IMR-90 (cell line): ENCODE measurements around the gene EXOC3L4. TPM values are rescaled to one million over a fixed set of nuclear protein-coding genes. Genes with fewer than 3 reads are reported as not detected.

Source experiments
- ATAC-seq: fragments of 200-7000 bp; cut with Tn5 transposase; 2 replicates; pipeline ENCODE4 v1.9.1; 2020; ENCODE audit warnings: low read depth, mild to moderate bottlenecking, moderate library complexity
- BruUV-seq: library from RNA; stranded (reverse); fragments of 400-500 nt; replicated peaks from 2 replicates; lab custom pipeline; 2021; lab: Mats Ljungman, UMichigan
- CTCF ChIA-PET: fragments of 300-600 bp; formaldehyde crosslinking; extraction: SDS; loops from one replicate; lab custom pipeline; 2021; ENCODE audit warnings: antibody characterized with exemption; lab: Yijun Ruan, JAX
- POLR2A ChIA-PET: fragments of 300-600 bp; sonication (Branson Sonifier 250); formaldehyde crosslinking; loops from one replicate; lab custom pipeline; 2022; ENCODE audit warnings: antibody characterized with exemption; ENCODE audit not compliant: unreplicated experiment; lab: Charles Lee
- DNase-seq: peaks from one replicate; pipeline ENCODE4 v3.0.0; 2013
- H2AFZ ChIP-seq: replicated peaks from 2 replicates; pipeline ENCODE3; 2013; ENCODE audit warnings: low read length, mild to moderate bottlenecking; ENCODE audit not compliant: poor library complexity
- H2AK5ac ChIP-seq: 2 replicates; pipeline ENCODE4 v1.6.1; 2013; ENCODE audit warnings: low read depth, low read length, inconsistent platforms
- H2AK9ac ChIP-seq: replicated peaks from 2 replicates; pipeline ENCODE3; 2013; ENCODE audit warnings: mild to moderate bottlenecking, low read depth, low read length, moderate library complexity; ENCODE audit not compliant: poor library complexity
- H2BK120ac ChIP-seq: 2 replicates; pipeline ENCODE4 v1.6.1; 2013; ENCODE audit warnings: low read depth, low read length, inconsistent platforms
- H2BK15ac ChIP-seq: 3 replicates; pipeline ENCODE4 v1.6.1; 2013; ENCODE audit warnings: low read depth, low read length, inconsistent platforms
- H2BK20ac ChIP-seq: 2 replicates; pipeline ENCODE4 v1.6.1; 2013; ENCODE audit warnings: low read depth, mild to moderate bottlenecking, inconsistent platforms, low read length, moderate library complexity
- H2BK5ac ChIP-seq: 2 replicates; pipeline ENCODE4 v1.6.1; 2013; ENCODE audit warnings: mild to moderate bottlenecking, low read depth, low read length, inconsistent platforms; ENCODE audit not compliant: poor library complexity, severe bottlenecking
- H3K14ac ChIP-seq: replicated peaks from 2 replicates; pipeline ENCODE4 v1.6.1; 2013; ENCODE audit warnings: low read depth, low read length, inconsistent platforms
- H3K18ac ChIP-seq: 2 replicates; pipeline ENCODE4 v1.6.1; 2013; ENCODE audit warnings: low read depth, low read length, control low read depth
- H3K23ac ChIP-seq: 2 replicates; pipeline ENCODE4 v1.6.1; 2013; ENCODE audit warnings: low read depth, low read length, inconsistent platforms
- H3K27ac ChIP-seq: 2 replicates; pipeline ENCODE4 v1.5.1; 2013; ENCODE audit warnings: mild to moderate bottlenecking, control low read depth, low read length; ENCODE audit not compliant: insufficient read depth
- H3K27me3 ChIP-seq: 2 replicates; pipeline ENCODE4 v1.6.1; 2013; ENCODE audit warnings: low read length; ENCODE audit not compliant: control insufficient read depth, insufficient read depth
- H3K36me3 ChIP-seq: 2 replicates; pipeline ENCODE4 v1.6.1; 2013; ENCODE audit warnings: low read length, mixed read lengths; ENCODE audit not compliant: control insufficient read depth, insufficient read depth
- H3K4ac ChIP-seq: 2 replicates; pipeline ENCODE4 v1.6.1; 2013; ENCODE audit warnings: low read depth, low read length, inconsistent platforms
- H3K4me1 ChIP-seq: 2 replicates; pipeline ENCODE4 v1.6.1; 2013; ENCODE audit warnings: low read length, mixed read lengths; ENCODE audit not compliant: control insufficient read depth, insufficient read depth
- H3K4me2 ChIP-seq: 2 replicates; pipeline ENCODE4 v1.6.1; 2013; ENCODE audit warnings: low read depth, mild to moderate bottlenecking, control low read depth, low read length, moderate library complexity
- H3K4me3 ChIP-seq: 2 replicates; pipeline ENCODE4 v1.5.1; 2013; ENCODE audit warnings: low read depth, mild to moderate bottlenecking, control low read depth, low read length, moderate library complexity; ENCODE audit not compliant: insufficient read depth
- H3K56ac ChIP-seq: 2 replicates; pipeline ENCODE4 v1.6.1; 2013; ENCODE audit warnings: low read length, inconsistent platforms; ENCODE audit not compliant: insufficient read depth; ENCODE audit errors: extremely low read depth
- H3K79me1 ChIP-seq, 2 experiments: 2 replicates each; pipeline ENCODE4 v1.6.1; 2013; ENCODE audit warnings: low read length in 2 of 2, inconsistent platforms in 1 of 2, low read depth in 1 of 2
- H3K9ac ChIP-seq: 2 replicates; pipeline ENCODE4 v1.6.1; 2013; ENCODE audit warnings: low read depth, low read length, control low read depth
- H3K9me1 ChIP-seq: 2 replicates; pipeline ENCODE4 v1.6.1; 2013; ENCODE audit warnings: low read length, inconsistent platforms; ENCODE audit not compliant: insufficient read depth
- H3K9me3 ChIP-seq: 2 replicates; pipeline ENCODE4 v1.6.1; 2013; ENCODE audit warnings: low read length; ENCODE audit not compliant: control insufficient read depth, insufficient read depth
- H4K20me1 ChIP-seq: 2 replicates; pipeline ENCODE4 v1.6.1; 2013; ENCODE audit warnings: low read length, inconsistent platforms; ENCODE audit not compliant: insufficient read depth
- H4K5ac ChIP-seq: 2 replicates; pipeline ENCODE4 v1.6.1; 2013; ENCODE audit warnings: mild to moderate bottlenecking, low read depth, low read length, control low read depth
- H4K8ac ChIP-seq, 2 experiments: 2 replicates each; pipeline ENCODE4 v1.6.1; 2013; ENCODE audit warnings: low read depth in 2 of 2, low read length in 2 of 2, control low read depth in 1 of 2, inconsistent platforms in 1 of 2
- H4K91ac ChIP-seq: 2 replicates; pipeline ENCODE4 v1.6.1; 2013; ENCODE audit warnings: low read depth, low read length, inconsistent platforms; ENCODE audit not compliant: insufficient read depth
- BHLHE40 ChIP-seq: fragments of 150-350 bp; IDR thresholded peaks from 2 replicates; pipeline ENCODE4 v1.6.1; 2016; ENCODE audit warnings: mild to moderate bottlenecking, low read depth, low read length
- CEBPB ChIP-seq: IDR thresholded peaks from 2 replicates; pipeline ENCODE4 v1.6.1; 2012; ENCODE audit warnings: low read depth, low read length, improper control_type of control experiment
- CHD1 ChIP-seq: IDR thresholded peaks from 2 replicates; pipeline ENCODE4 v1.6.1; 2012; ENCODE audit warnings: low read depth, low read length, improper control_type of control experiment
- CTCF ChIP-seq: conservative IDR thresholded peaks from 2 replicates; pipeline ENCODE4 v1.5.1; 2012; ENCODE audit warnings: mild to moderate bottlenecking, low read depth, low read length, improper control_type of control experiment
- ELK1 ChIP-seq: fragments of 150-350 bp; IDR thresholded peaks from 2 replicates; pipeline ENCODE4 v1.6.1; 2016; ENCODE audit warnings: low read depth, mild to moderate bottlenecking, low read length, moderate library complexity, borderline replicate concordance
- FOS ChIP-seq: fragments of 150-350 bp; IDR thresholded peaks from 2 replicates; pipeline ENCODE4 v1.6.1; 2016; ENCODE audit warnings: low read depth, low read length
- MAFK ChIP-seq: IDR thresholded peaks from 2 replicates; pipeline ENCODE4 v1.6.1; 2012; ENCODE audit warnings: low read depth, low read length, improper control_type of control experiment
- MAZ ChIP-seq: IDR thresholded peaks from 2 replicates; pipeline ENCODE4 v1.6.1; 2012; ENCODE audit warnings: low read depth, mild to moderate bottlenecking, low read length, improper control_type of control experiment, moderate library complexity, borderline replicate concordance
- MXI1 ChIP-seq: IDR thresholded peaks from 2 replicates; pipeline ENCODE4 v1.6.1; 2012; ENCODE audit warnings: low read depth, mild to moderate bottlenecking, low read length, moderate library complexity, borderline replicate concordance
- NFE2L2 ChIP-seq: fragments of 150-350 bp; IDR thresholded peaks from 2 replicates; pipeline ENCODE4 v1.6.1; 2016; ENCODE audit warnings: low read depth, mild to moderate bottlenecking, low read length
- POLR2A ChIP-seq: IDR thresholded peaks from 2 replicates; pipeline ENCODE4 v1.6.1; 2012; ENCODE audit warnings: mild to moderate bottlenecking, low read depth, low read length
- RAD21 ChIP-seq: IDR thresholded peaks from 2 replicates; pipeline ENCODE4 v1.6.1; 2012; ENCODE audit warnings: low read length, improper control_type of control experiment
- RCOR1 ChIP-seq: IDR thresholded peaks from 2 replicates; pipeline ENCODE4 v1.6.1; 2012; ENCODE audit warnings: mild to moderate bottlenecking, low read length, improper control_type of control experiment; ENCODE audit not compliant: insufficient replicate concordance
- SMC3 ChIP-seq: fragments of 150-350 bp; IDR thresholded peaks from 2 replicates; pipeline ENCODE4 v1.6.1; 2016; ENCODE audit warnings: low read depth, mild to moderate bottlenecking, antibody characterized with exemption, low read length, moderate library complexity
- USF2 ChIP-seq: fragments of 150-350 bp; IDR thresholded peaks from 2 replicates; pipeline ENCODE4 v1.6.1; 2017; ENCODE audit warnings: mild to moderate bottlenecking, antibody characterized with exemption, low read length, low read depth
- WGBS, 2 experiments: methylation state at CpG; one replicate each; pipeline versions ENCODE4 v1.1.5 to v1.1.7; 2013; ENCODE audit warnings: missing lambda C conversion rate in 2 of 2; ENCODE audit not compliant: insufficient read length in 1 of 2; ENCODE audit errors: extremely low coverage in 2 of 2; 5-methylcytosine and 5-hydroxymethylcytosine counted together
- dilution Hi-C: fragments of 300-500 bp; cut with HindIII; formaldehyde crosslinking; loops from one replicate; pipeline ENCODE4 v1.14.3; 2018; ENCODE audit warnings: low sequenced_read_pairs; ENCODE audit not compliant: unreplicated experiment
- in situ Hi-C: fragments of 300-500 bp; cut with MboI; formaldehyde crosslinking; loops from 3 replicates; pipeline ENCODE4 v1.14.3; 2019; ENCODE audit warnings: low sequenced_read_pairs, inconsistent platforms, mixed read lengths
- intact Hi-C: fragments of 100-400 bp; cut with micrococcal nuclease; formaldehyde crosslinking; loops from 2 replicates; pipeline ENCODE4 v1.10.0; 2022
- polyA plus RNA-seq, 3 experiments: library from polyadenylated mRNA; depleted of rRNA; stranded (reverse); fragments of >200 nt; gene quantifications; 2 replicates each; pipeline ENCODE4 v1.2.3, GENCODE V29; 2012; ENCODE audit warnings: low replicate concordance in 1 of 3
- total RNA-seq: library from RNA; depleted of rRNA; stranded (reverse); fragments of >200 nt; gene quantifications from 2 replicates; pipeline ENCODE4 v1.2.3, GENCODE V29; 2012

EXOC3L4 gene
- total and polyA plus RNA-seq, 2 of the 4 experiments (the other 2 are of a cell fraction) = not detected

- Histone ChIP-seq H3K79me1 (no peaks in the 10 kb centered on the region), H3K4me1 (peaks cover 24% of the 10 kb centered on the region), H3K9ac (no peak overlapping the region), H2BK20ac (no peak overlapping the region), H2BK120ac (no peak overlapping the region), H3K9me1 (no peaks in the 10 kb centered on the region), H3K27me3 (no peaks in the 10 kb centered on the region), H3K9me3 (no peaks in the 10 kb centered on the region), H3K4me2 (no peak overlapping the region), H3K18ac (peak overlapping the region; percentile 24; the same call in 1 of the 2 replicates), H4K5ac (no peak overlapping the region; the same call in 1 of the 2 replicates), H3K36me3 (no peaks in the 10 kb centered on the region), H3K4ac (no peak overlapping the region; the same call in 1 of the 2 replicates), H4K91ac (0 out of 2 replicates have a peak overlapping the region, but pooled peaks have one; percentile 37), H3K27ac (no peak overlapping the region), H3K4me3 (no peak overlapping the region), H4K8ac (no peak overlapping the region), H3K14ac (no peak overlapping the region), H3K56ac (no peak overlapping the region), H4K20me1 (no peaks in the 10 kb centered on the region), H2AK9ac (no peak overlapping the region), H3K23ac (no peak overlapping the region), H2BK15ac (no peak overlapping the region; the same call in 2 of the 3 replicates), H2AK5ac (peak overlapping the region; percentile 35; the same call in 1 of the 2 replicates), H2BK5ac (no peak overlapping the region), H2AFZ (peak overlapping the region; percentile 79)
- CTCF ChIA-PET = interaction anchor here (0.7 kb wide), 1 partner anchor 116 kb away, joined by 3 read pairs; no protein-coding TSS in a partner anchor
- POLR2A ChIA-PET = interaction anchor here (0.6 kb wide), 1 partner anchor 100 kb away, joined by 3 read pairs; no protein-coding TSS in a partner anchor
- dilution Hi-C loops (no loop called here), in situ Hi-C loops (no loop called here), intact Hi-C loops (no loop called here)
- no CpG with 5 or more reads among the region's 9 CpGs for WGBS, 2 experiments
- ATAC-seq (no peak), DNase-seq (no peak)
- BruUV-seq = no TSS peak
- TF ChIP-seq MAZ (no peak), MAFK (no peak), ELK1 (no peak), POLR2A (no peak), RCOR1 (no peak), USF2 (no peak), CHD1 (no peak), CEBPB (no peak), RAD21 (no peak), MXI1 (no peak), CTCF (no peak), SMC3 (no peak), FOS (no peak), BHLHE40 (no peak), NFE2L2 (no peak)
These were observed 24.3 kb downstream of the EXOC3L4 start for GRCh38 chr14:103118663-103119404.
